ENCODE data around the gene RELL1. TPM values are rescaled to one million over a fixed set of nuclear protein-coding genes. Genes with fewer than 3 reads are reported as not detected.

Gene RELL1
- total RNA-seq, 1 donor: 61.2 TPM

- no peak for TF ChIP-seq CTCF (IDR thresholded peaks at IDR 0.05; ENCODE audit: extremely low read depth, low read depth, low read length)
- Histone ChIP-seq H3K79me2 (ENCODE audit: insufficient read depth, low read length) (no peaks in the 10 kb centered on the region), H3K4me3 (ENCODE audit: insufficient read depth, low read length) (no peak overlapping the region), H3K27ac (ENCODE audit: low read depth, low read length) (no peak overlapping the region), H3K4me1 (ENCODE audit: insufficient read depth, low read length) (peaks cover 7% of the 10 kb centered on the region), H3K9me3 (ENCODE audit: low read depth, low read length) (no peaks in the 10 kb centered on the region), H3K36me3 (ENCODE audit: insufficient read depth, low read length) (peaks cover 7% of the 10 kb centered on the region), H3K4me2 (ENCODE audit: insufficient read depth, low read length) (no peak overlapping the region), H3K27me3 (ENCODE audit: insufficient read depth, low read length) (no peaks in the 10 kb centered on the region), H2AFZ (ENCODE audit: low read length) (no peak overlapping the region), H4K20me1 (ENCODE audit: insufficient read depth, low read length) (peaks cover 7% of the 10 kb centered on the region)
- no peak for DNase-seq (ENCODE audit: insufficient read length, low spot score, missing footprints)
Observed at GRCh38 chr4:37631551-37631950, 54.6 kb downstream of the RELL1 start.

GRCh38 chr4:37629713-37630112, 56.5 kb downstream of the RELL1 start:
- no peak for DNase-seq (ENCODE audit: insufficient read length, low spot score, missing footprints)
- Histone ChIP-seq H3K36me3 (ENCODE audit: insufficient read depth, low read length) (peaks cover 4% of the 10 kb centered on the region), H3K9me3 (ENCODE audit: low read depth, low read length) (no peaks in the 10 kb centered on the region), H3K4me1 (ENCODE audit: insufficient read depth, low read length) (peaks cover 7% of the 10 kb centered on the region), H3K4me2 (ENCODE audit: insufficient read depth, low read length) (no peak overlapping the region), H3K4me3 (ENCODE audit: insufficient read depth, low read length) (no peak overlapping the region), H2AFZ (ENCODE audit: low read length) (no peak overlapping the region), H3K27ac (ENCODE audit: low read depth, low read length) (no peak overlapping the region), H3K79me2 (ENCODE audit: insufficient read depth, low read length) (no peaks in the 10 kb centered on the region), H3K27me3 (ENCODE audit: insufficient read depth, low read length) (no peaks in the 10 kb centered on the region), H4K20me1 (ENCODE audit: insufficient read depth, low read length) (peaks cover 7% of the 10 kb centered on the region)
- no peak for TF ChIP-seq CTCF (IDR thresholded peaks at IDR 0.05; ENCODE audit: extremely low read depth, low read depth, low read length)

- TF ChIP-seq CTCF (IDR thresholded peaks at IDR 0.05; ENCODE audit: extremely low read depth, low read depth, low read length): no peak
- peak overlapping the region; percentile 16 for H2AFZ ChIP-seq (ENCODE audit: low read length)
Observed at GRCh38 chr4:37628977-37629609, 57.1 kb downstream of the RELL1 start.

GRCh38 chr4:37627263-37627662, 58.9 kb downstream of the RELL1 start:
- H2AFZ ChIP-seq (ENCODE audit: low read length): no peak overlapping the region
- H3K36me3 ChIP-seq (ENCODE audit: insufficient read depth, low read length): peaks cover 3% of the 10 kb centered on the region
- H3K79me2 ChIP-seq (ENCODE audit: insufficient read depth, low read length): no peaks in the 10 kb centered on the region
- no peak overlapping the region for H3K4me3 ChIP-seq (ENCODE audit: insufficient read depth, low read length)
- H4K20me1 ChIP-seq (ENCODE audit: insufficient read depth, low read length): peaks cover 7% of the 10 kb centered on the region
- peaks cover 11% of the 10 kb centered on the region for H3K4me1 ChIP-seq (ENCODE audit: insufficient read depth, low read length)
- no peaks in the 10 kb centered on the region for H3K27me3 ChIP-seq (ENCODE audit: insufficient read depth, low read length)
- no peak overlapping the region for H3K4me2 ChIP-seq (ENCODE audit: insufficient read depth, low read length)
- no peak for DNase-seq (ENCODE audit: insufficient read length, low spot score, missing footprints)
- no peak for TF ChIP-seq CTCF (IDR thresholded peaks at IDR 0.05; ENCODE audit: extremely low read depth, low read depth, low read length)
- H3K27ac ChIP-seq (ENCODE audit: low read depth, low read length): no peak overlapping the region
- H3K9me3 ChIP-seq (ENCODE audit: low read depth, low read length): no peaks in the 10 kb centered on the region

More at GRCh38 chr4:37628977-37629609, 57.1 kb downstream of the RELL1 start:
- no peaks in the 10 kb centered on the region for H3K79me2 ChIP-seq (ENCODE audit: insufficient read depth, low read length)
- no peak overlapping the region for H3K4me3 ChIP-seq (ENCODE audit: insufficient read depth, low read length)
- DNase-seq (ENCODE audit: insufficient read length, low spot score, missing footprints): peak; percentile 80
- H3K36me3 ChIP-seq (ENCODE audit: insufficient read depth, low read length): peaks cover 3% of the 10 kb centered on the region
- peaks cover 7% of the 10 kb centered on the region for H3K4me1 ChIP-seq (ENCODE audit: insufficient read depth, low read length)
- no peaks in the 10 kb centered on the region for H3K27me3 ChIP-seq (ENCODE audit: insufficient read depth, low read length)
- H3K9me3 ChIP-seq (ENCODE audit: low read depth, low read length): no peaks in the 10 kb centered on the region
- H4K20me1 ChIP-seq (ENCODE audit: insufficient read depth, low read length): peaks cover 7% of the 10 kb centered on the region
- H3K4me2 ChIP-seq (ENCODE audit: insufficient read depth, low read length): no peak overlapping the region
- no peak overlapping the region for H3K27ac ChIP-seq (ENCODE audit: low read depth, low read length)
